HT-29 (cell line): ENCODE results near the gene GGT1. TPM values are rescaled to one million over a fixed set of nuclear protein-coding genes. Genes with fewer than 3 reads are reported as not detected.
"Not testable (repeated sequence)": the region's sequence is repeated elsewhere in the genome, so short reads cannot be mapped to it uniquely, and the experiment has no call there.

Experiments
- DNase-seq: peaks from one replicate; pipeline ENCODE4 v3.0.0-alpha.2; 2015; ENCODE audit warnings: low spot score
- total RNA-seq: library from RNA; depleted of rRNA; stranded (reverse); fragments of >200 nt; shearing (Covaris generic); gene quantifications from 2 replicates; pipeline ENCODE4 v1.2.3, GENCODE V29; 2014

The GGT1 gene
- total RNA-seq, 1 experiment from 2014 or later, result 27.1 TPM

GRCh38 chr22:24599958-24600715 lies 2.9 kb upstream of the GGT1 start:
- not testable (repeated sequence) for DNase-seq

GRCh38 chr22:24601217-24602104 lies 1.5 kb upstream of the GGT1 start:
- peak; percentile 34 for DNase-seq

GRCh38 chr22:24602105-24602749 lies 766 bp upstream of the GGT1 start:
- DNase-seq, result not testable (repeated sequence)

- peak; percentile 52 for DNase-seq
Observed at GRCh38 chr22:24603770-24604629, 1.0 kb downstream of the GGT1 start.

GRCh38 chr22:24606340-24606739 lies 3.3 kb downstream of the GGT1 start:
- DNase-seq, result not testable (repeated sequence)

GRCh38 chr22:24607429-24607983 lies 4.5 kb downstream of the GGT1 start:
- DNase-seq, result not testable (repeated sequence)

- not testable (repeated sequence) for DNase-seq
Observed at GRCh38 chr22:24608327-24608726, 5.3 kb downstream of the GGT1 start.

GRCh38 chr22:24609888-24610287 lies 6.9 kb downstream of the GGT1 start:
- DNase-seq, result not testable (repeated sequence)

GRCh38 chr22:24614794-24615193 lies 11.8 kb downstream of the GGT1 start:
- not testable (repeated sequence) for DNase-seq

- DNase-seq, result not testable (repeated sequence)
Observed at GRCh38 chr22:24621244-24621643, 18.3 kb downstream of the GGT1 start.

GRCh38 chr22:24622596-24622995 lies 19.6 kb downstream of the GGT1 start:
- not testable (repeated sequence) for DNase-seq

- not testable (repeated sequence) for DNase-seq
Observed at GRCh38 chr22:24627911-24628310, 24.9 kb downstream of the GGT1 start.

- peak; percentile 1 for DNase-seq
Observed at GRCh38 chr22:24629069-24629468, 26.1 kb downstream of the GGT1 start.

GRCh38 chr22:24630812-24631427 lies 27.9 kb downstream of the GGT1 start:
- DNase-seq, result not testable (repeated sequence)

- DNase-seq, result not testable (repeated sequence)
Observed at GRCh38 chr22:24631430-24632122, 28.6 kb downstream of the GGT1 start.

GRCh38 chr22:24632642-24633041 lies 29.6 kb downstream of the GGT1 start:
- DNase-seq, result not testable (repeated sequence)

- DNase-seq, result not testable (repeated sequence)
Observed at GRCh38 chr22:24633231-24634023, 30.4 kb downstream of the GGT1 start.

- DNase-seq, result not testable (repeated sequence)
Observed at GRCh38 chr22:24634776-24635389, 31.9 kb downstream of the GGT1 start.
